Nephron progenitor cell (in vitro differentiated cells): ENCODE results near the gene C5orf47.

Experiments
- DNase-seq: peaks from one replicate; pipeline ENCODE4 v3.0.0; 2021
- H3K27ac Mint-ChIP-seq: 2 replicates; pipeline ENCODE4 v1.8.0; 2021; ENCODE audit warnings: mild to moderate bottlenecking, moderate library complexity, mixed read lengths
- H3K27me3 Mint-ChIP-seq: 2 replicates; pipeline ENCODE4 v1.8.0; 2021; ENCODE audit warnings: mild to moderate bottlenecking, low read depth, mixed read lengths; ENCODE audit not compliant: poor library complexity
- H3K36me3 Mint-ChIP-seq: 2 replicates; pipeline ENCODE4 v1.8.0; 2021; ENCODE audit warnings: low read depth, mixed read lengths
- H3K4me1 Mint-ChIP-seq: 2 replicates; pipeline ENCODE4 v1.8.0; 2021; ENCODE audit warnings: mixed read lengths
- H3K4me3 Mint-ChIP-seq: 2 replicates; pipeline ENCODE4 v1.8.0; 2021; ENCODE audit warnings: mild to moderate bottlenecking, moderate library complexity, mixed read lengths
- H3K9me3 Mint-ChIP-seq: 2 replicates; pipeline ENCODE4 v1.8.0; 2021; ENCODE audit warnings: mild to moderate bottlenecking, moderate library complexity, mixed read lengths
- TF ChIP-seq, protein P1 (sequence below): fragments of 200-600 bp; sonication (generic); IDR thresholded peaks from 2 replicates; pipeline ENCODE4 v1.5.0; 2021; ENCODE audit warnings: antibody characterized with exemption

Gene C5orf47

DNA sequence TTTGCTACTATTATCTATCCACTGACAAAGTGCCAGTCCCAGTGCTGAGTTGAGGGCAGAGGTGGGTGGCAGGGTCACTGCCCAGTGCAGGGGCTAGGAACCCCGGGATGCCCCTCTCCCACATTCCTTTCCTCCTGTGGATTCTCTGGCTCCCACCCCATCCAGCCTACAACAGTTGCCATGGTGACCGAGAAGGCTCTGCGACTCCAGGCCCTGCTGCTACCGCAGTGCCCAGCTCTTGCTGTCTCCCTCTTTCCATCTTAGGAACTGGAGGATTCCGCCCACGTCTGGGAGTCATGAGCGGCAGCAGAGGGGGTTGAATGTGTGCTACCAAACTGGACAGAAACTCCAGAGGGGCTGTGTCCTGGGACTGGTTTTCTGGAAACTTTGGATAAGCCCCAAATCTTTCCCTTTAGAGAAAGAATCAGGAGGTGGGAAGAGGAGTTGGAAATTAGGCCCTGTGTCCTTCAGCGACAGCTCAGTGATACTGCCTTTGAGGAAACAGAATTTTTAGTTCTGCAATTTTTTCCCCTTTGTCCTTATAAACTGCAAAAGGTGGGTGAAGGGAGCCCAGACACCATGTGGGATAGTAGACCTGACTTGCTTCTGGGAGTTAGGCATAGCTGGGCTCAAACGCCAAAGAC is 20.7 kb upstream of the C5orf47 start:
- TF ChIP-seq, protein P1, sequence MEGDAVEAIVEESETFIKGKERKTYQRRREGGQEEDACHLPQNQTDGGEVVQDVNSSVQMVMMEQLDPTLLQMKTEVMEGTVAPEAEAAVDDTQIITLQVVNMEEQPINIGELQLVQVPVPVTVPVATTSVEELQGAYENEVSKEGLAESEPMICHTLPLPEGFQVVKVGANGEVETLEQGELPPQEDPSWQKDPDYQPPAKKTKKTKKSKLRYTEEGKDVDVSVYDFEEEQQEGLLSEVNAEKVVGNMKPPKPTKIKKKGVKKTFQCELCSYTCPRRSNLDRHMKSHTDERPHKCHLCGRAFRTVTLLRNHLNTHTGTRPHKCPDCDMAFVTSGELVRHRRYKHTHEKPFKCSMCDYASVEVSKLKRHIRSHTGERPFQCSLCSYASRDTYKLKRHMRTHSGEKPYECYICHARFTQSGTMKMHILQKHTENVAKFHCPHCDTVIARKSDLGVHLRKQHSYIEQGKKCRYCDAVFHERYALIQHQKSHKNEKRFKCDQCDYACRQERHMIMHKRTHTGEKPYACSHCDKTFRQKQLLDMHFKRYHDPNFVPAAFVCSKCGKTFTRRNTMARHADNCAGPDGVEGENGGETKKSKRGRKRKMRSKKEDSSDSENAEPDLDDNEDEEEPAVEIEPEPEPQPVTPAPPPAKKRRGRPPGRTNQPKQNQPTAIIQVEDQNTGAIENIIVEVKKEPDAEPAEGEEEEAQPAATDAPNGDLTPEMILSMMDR = no peak
- DNase-seq = peak; percentile 54
- peaks cover 73% of the 10 kb centered on the region for H3K4me1 Mint-ChIP-seq
- no peaks in the 10 kb centered on the region for H3K9me3 Mint-ChIP-seq
- H3K4me3 Mint-ChIP-seq = no peak overlapping the region
- H3K36me3 Mint-ChIP-seq = no peaks in the 10 kb centered on the region
- peak overlapping the region; percentile 27 for H3K27ac Mint-ChIP-seq
- no peaks in the 10 kb centered on the region for H3K27me3 Mint-ChIP-seq

- Mint-ChIP-seq H3K4me1 (peaks cover 73% of the 10 kb centered on the region), H3K27ac (peak overlapping the region; percentile 4)
- TF ChIP-seq, protein P1 = no peak
Measured at GRCh38 chr5:173969167-173970049, 19.6 kb upstream of the C5orf47 start.

GRCh38 chr5:173970878-173971650 is 17.9 kb upstream of the C5orf47 start:
- Mint-ChIP-seq H3K27me3 (peaks cover 4% of the 10 kb centered on the region), H3K9me3 (no peaks in the 10 kb centered on the region), H3K36me3 (no peaks in the 10 kb centered on the region), H3K4me1 (peaks cover 67% of the 10 kb centered on the region), H3K4me3 (peak overlapping the region; percentile 28), H3K27ac (peak overlapping the region; percentile 73)
- TF ChIP-seq, protein P1 = no peak
- no peak for DNase-seq

More at GRCh38 chr5:173969167-173970049, 19.6 kb upstream of the C5orf47 start:
- H3K9me3 Mint-ChIP-seq = no peaks in the 10 kb centered on the region
- no peaks in the 10 kb centered on the region for H3K36me3 Mint-ChIP-seq
- no peak overlapping the region for H3K4me3 Mint-ChIP-seq
- no peak for DNase-seq
- H3K27me3 Mint-ChIP-seq = peaks cover 4% of the 10 kb centered on the region

- no peak for DNase-seq
- H3K4me1 Mint-ChIP-seq = peaks cover 67% of the 10 kb centered on the region
- H3K9me3 Mint-ChIP-seq = peaks cover 7% of the 10 kb centered on the region
- H3K36me3 Mint-ChIP-seq = no peaks in the 10 kb centered on the region
- peaks cover 4% of the 10 kb centered on the region for H3K27me3 Mint-ChIP-seq
- TF ChIP-seq, protein P1 = no peak
- peak overlapping the region; percentile 28 for H3K4me3 Mint-ChIP-seq
- H3K27ac Mint-ChIP-seq = no peak overlapping the region
Measured at GRCh38 chr5:173971681-173972345, 17.2 kb upstream of the C5orf47 start.

DNA sequence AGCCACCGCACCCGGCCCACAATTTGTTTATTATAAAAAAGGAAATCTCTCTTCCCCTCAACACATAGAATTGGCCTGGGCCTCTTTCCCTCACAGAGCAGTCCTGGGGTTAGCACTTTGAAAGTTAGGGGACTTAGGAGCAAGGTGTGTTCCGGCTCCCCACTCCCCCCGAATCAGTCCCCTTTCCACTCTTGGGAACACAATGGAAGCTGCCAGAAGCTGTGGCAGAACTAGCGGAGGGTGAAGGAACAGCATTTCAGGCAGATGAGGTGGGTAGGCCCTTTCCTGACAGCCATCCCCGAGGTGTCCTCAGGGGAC is 16.4 kb upstream of the C5orf47 start:
- peak overlapping the region; percentile 85 for H3K4me3 Mint-ChIP-seq
- DNase-seq = no peak
- TF ChIP-seq, protein P1 = no peak
- H3K27me3 Mint-ChIP-seq = peaks cover 4% of the 10 kb centered on the region
- H3K27ac Mint-ChIP-seq = no peak overlapping the region
- peaks cover 14% of the 10 kb centered on the region for H3K9me3 Mint-ChIP-seq
- H3K36me3 Mint-ChIP-seq = no peaks in the 10 kb centered on the region
- H3K4me1 Mint-ChIP-seq = peaks cover 61% of the 10 kb centered on the region
